MM.1S (cell line): ENCODE data around the gene TGIF1.
"Not testable (repeated sequence)": the region's sequence is repeated elsewhere in the genome, so short reads cannot be mapped to it uniquely, and the experiment has no call there.

Source experiments
- DNase-seq: peaks from one replicate; pipeline ENCODE4 v3.0.0-alpha.2; 2015
- H2AFZ ChIP-seq: fragments of 300-600 bp; sonication (generic); 2 replicates; pipeline ENCODE4 v1.6.0; 2016; ENCODE audit warnings: antibody characterized with exemption, low read length
- H3F3A ChIP-seq: fragments of 300-600 bp; sonication (generic); 2 replicates; pipeline ENCODE4 v1.6.1; 2016; ENCODE audit warnings: mild to moderate bottlenecking, antibody characterized with exemption, low read length, moderate library complexity, mixed read lengths; ENCODE audit not compliant: insufficient read depth
- H3K27ac ChIP-seq: fragments of 300-600 bp; sonication (generic); 2 replicates; pipeline ENCODE4 v1.5.1; 2016; ENCODE audit warnings: mild to moderate bottlenecking, low read length
- H3K27me3 ChIP-seq: fragments of 300-600 bp; sonication (generic); replicated peaks from 2 replicates; pipeline ENCODE4 v1.6.0; 2016; ENCODE audit warnings: low read length; ENCODE audit not compliant: insufficient read depth
- H3K36me3 ChIP-seq: fragments of 300-600 bp; sonication (generic); replicated peaks from 2 replicates; pipeline ENCODE4 v1.6.1; 2016; ENCODE audit warnings: mild to moderate bottlenecking, low read length, mixed read lengths; ENCODE audit not compliant: insufficient read depth
- H3K4me1 ChIP-seq: fragments of 300-600 bp; sonication (generic); 2 replicates; pipeline ENCODE4 v1.6.1; 2016; ENCODE audit warnings: low read length, mixed read lengths
- H3K4me2 ChIP-seq: fragments of 300-600 bp; sonication (generic); 2 replicates; pipeline ENCODE4 v1.6.0; 2016; ENCODE audit warnings: low read depth, low read length
- H3K4me3 ChIP-seq: fragments of 300-600 bp; sonication (generic); 2 replicates; pipeline ENCODE4 v1.5.1; 2016; ENCODE audit warnings: low read length, mixed read lengths
- H3K79me2 ChIP-seq: fragments of 300-600 bp; sonication (generic); 2 replicates; pipeline ENCODE4 v1.6.1; 2016; ENCODE audit warnings: mixed run types, low read length, mixed read lengths
- H3K9ac ChIP-seq: fragments of 300-600 bp; sonication (generic); 2 replicates; pipeline ENCODE4 v1.6.1; 2016; ENCODE audit warnings: low read length, mixed read lengths
- H3K9me2 ChIP-seq: fragments of 300-600 bp; sonication (generic); replicated peaks from 2 replicates; pipeline ENCODE4 v1.6.1; 2016; ENCODE audit warnings: mild to moderate bottlenecking, low read length, mixed read lengths; ENCODE audit not compliant: insufficient read depth
- H3K9me3 ChIP-seq: fragments of 300-600 bp; sonication (generic); replicated peaks from 2 replicates; pipeline ENCODE4 v1.6.1; 2016; ENCODE audit warnings: mild to moderate bottlenecking, low read length, mixed read lengths; ENCODE audit not compliant: insufficient read depth
- H4K20me1 ChIP-seq: fragments of 300-600 bp; sonication (generic); 2 replicates; pipeline ENCODE4 v1.6.1; 2016; ENCODE audit warnings: mild to moderate bottlenecking, low read length, moderate library complexity, mixed read lengths; ENCODE audit not compliant: insufficient read depth
- CTCF ChIP-seq: fragments of 300-600 bp; sonication (generic); IDR thresholded peaks from 2 replicates; pipeline ENCODE4 v1.5.1; 2016; ENCODE audit warnings: antibody characterized with exemption, low read length, mixed read lengths
- EZH2 ChIP-seq: fragments of 300-600 bp; sonication (generic); optimal IDR thresholded peaks from 2 replicates; pipeline ENCODE3; 2017; ENCODE audit warnings: low read depth, mild to moderate bottlenecking, antibody characterized with exemption, low read length, mixed read lengths
- EZH2phosphoT487 ChIP-seq: fragments of 300-600 bp; sonication (generic); IDR thresholded peaks from 2 replicates; pipeline ENCODE4 v1.6.1; 2018; ENCODE audit warnings: antibody characterized with exemption, low read length

Gene TGIF1

GRCh38 chr18:3409811-3410210 lies 40.2 kb upstream of the TGIF1 start:
- no peaks in the 10 kb centered on the region for H3K9me2 ChIP-seq
- H3K27me3 ChIP-seq: no peaks in the 10 kb centered on the region
- H3K4me3 ChIP-seq: no peak overlapping the region
- no peaks in the 10 kb centered on the region for H3K36me3 ChIP-seq
- no peaks in the 10 kb centered on the region for H4K20me1 ChIP-seq
- no peak overlapping the region for H3K4me2 ChIP-seq
- no peak overlapping the region for H3K9ac ChIP-seq
- H3F3A ChIP-seq: no peaks in the 10 kb centered on the region
- no peak for DNase-seq
- no peaks in the 10 kb centered on the region for H3K9me3 ChIP-seq
- no peaks in the 10 kb centered on the region for H3K79me2 ChIP-seq
- no peak overlapping the region for H2AFZ ChIP-seq
- TF ChIP-seq EZH2 (no peak), EZH2phosphoT487 (no peak), CTCF (no peak)
- no peak overlapping the region for H3K27ac ChIP-seq
- H3K4me1 ChIP-seq: no peaks in the 10 kb centered on the region

- H3K9ac ChIP-seq: no peak overlapping the region
- no peaks in the 10 kb centered on the region for H4K20me1 ChIP-seq
- TF ChIP-seq CTCF (no peak), EZH2 (no peak), EZH2phosphoT487 (no peak)
- H2AFZ ChIP-seq: no peak overlapping the region
- H3K4me2 ChIP-seq: no peak overlapping the region
- no peaks in the 10 kb centered on the region for H3K4me1 ChIP-seq
- no peaks in the 10 kb centered on the region for H3K36me3 ChIP-seq
- no peak for DNase-seq
- no peaks in the 10 kb centered on the region for H3K79me2 ChIP-seq
- H3K9me3 ChIP-seq: no peaks in the 10 kb centered on the region
- no peaks in the 10 kb centered on the region for H3K27me3 ChIP-seq
- no peak overlapping the region for H3K27ac ChIP-seq
- no peaks in the 10 kb centered on the region for H3K9me2 ChIP-seq
- no peaks in the 10 kb centered on the region for H3F3A ChIP-seq
- no peak overlapping the region for H3K4me3 ChIP-seq
Observed at GRCh38 chr18:3410273-3410672, 39.7 kb upstream of the TGIF1 start.

GRCh38 chr18:3410876-3411275 lies 39.1 kb upstream of the TGIF1 start:
- not testable (repeated sequence) for H3K9me3 ChIP-seq, H3K4me2 ChIP-seq, H2AFZ ChIP-seq, H3K27me3 ChIP-seq, H3K4me1 ChIP-seq, H3K36me3 ChIP-seq, DNase-seq, H4K20me1 ChIP-seq, H3K4me3 ChIP-seq, H3F3A ChIP-seq, H3K27ac ChIP-seq, H3K79me2 ChIP-seq, H3K9ac ChIP-seq, H3K9me2 ChIP-seq

- Histone ChIP-seq H4K20me1 (no peaks in the 10 kb centered on the region), H3K36me3 (no peaks in the 10 kb centered on the region), H3K9me2 (no peaks in the 10 kb centered on the region), H3K4me1 (no peaks in the 10 kb centered on the region), H3K9me3 (no peaks in the 10 kb centered on the region), H3K79me2 (no peaks in the 10 kb centered on the region), H2AFZ (no peak overlapping the region), H3F3A (no peaks in the 10 kb centered on the region), H3K4me2 (no peak overlapping the region), H3K9ac (no peak overlapping the region), H3K27me3 (no peaks in the 10 kb centered on the region), H3K4me3 (no peak overlapping the region), H3K27ac (no peak overlapping the region)
- no peak for DNase-seq
- no peak for TF ChIP-seq EZH2phosphoT487
- TF ChIP-seq CTCF: no peak
- TF ChIP-seq EZH2: no peak
Observed at GRCh38 chr18:3411327-3411726, 38.6 kb upstream of the TGIF1 start.
